Measurements from ENCODE around the gene FAM168B. TPM values are rescaled to one million over a fixed set of nuclear protein-coding genes. Genes with fewer than 3 reads are reported as not detected.

The FAM168B gene
- total and polyA plus RNA-seq, 2 of the 13 experiments (the other 11 are each of a cell fraction or from before 2014, with no cell fraction given) = 64.5 to 113 TPM

- TF ChIP-seq NCOR1 (IDR thresholded peaks at IDR 0.05; ENCODE audit: borderline replicate concordance, low read length) (peak; percentile 45; the same call in 1 of the 2 replicates), ZNF3 (CRISPR knock-in tag; IDR thresholded peaks at IDR 0.05) (0 out of 2 replicates have a peak, but pooled peaks have one; percentile 43), GFI1 (CRISPR knock-in tag; IDR thresholded peaks at IDR 0.05; ENCODE audit: borderline replicate concordance) (peak; percentile 55; the same call in 1 of the 2 replicates), ZHX1 (CRISPR knock-in tag; IDR thresholded peaks at IDR 0.05; ENCODE audit: low read depth) (no peak), GTF3A (CRISPR knock-in tag; conservative IDR thresholded peaks at IDR 0.05) (0 out of 2 replicates have a peak, but pooled peaks have one; percentile 36), ZNF543 (CRISPR knock-in tag; IDR thresholded peaks at IDR 0.05) (peak; percentile 88; the same call in 1 of the 2 replicates), MED13 (CRISPR knock-in tag; IDR thresholded peaks at IDR 0.05) (no peak; the same call in 1 of the 2 replicates), ZNF800 (CRISPR knock-in tag; IDR thresholded peaks at IDR 0.05) (no peak), HNRNPH1 (optimal IDR thresholded peaks at IDR 0.05; ENCODE audit: low read depth, low read length) (no peak), DNMT3B (CRISPR knock-in tag; conservative IDR thresholded peaks at IDR 0.05) (no peak), ZNF678 (CRISPR knock-in tag; IDR thresholded peaks at IDR 0.05) (0 out of 2 replicates have a peak, but pooled peaks have one; percentile 43), ZNF605 (CRISPR knock-in tag; IDR thresholded peaks at IDR 0.05) (no peak; the same call in 1 of the 2 replicates), ZNF691 (CRISPR knock-in tag; IDR thresholded peaks at IDR 0.05; ENCODE audit: borderline replicate concordance, low read depth) (0 out of 2 replicates have a peak, but pooled peaks have one; percentile 42), ZNF644 (CRISPR knock-in tag; IDR thresholded peaks at IDR 0.05; ENCODE audit: low read depth) (peak; percentile 63; the same call in 1 of the 2 replicates), SP1 (IDR thresholded peaks at IDR 0.05) (no peak), SP1 (CRISPR knock-in tag; IDR thresholded peaks at IDR 0.05) (0 out of 2 replicates have a peak, but pooled peaks have one; percentile 34), ZNF224 (CRISPR knock-in tag; IDR thresholded peaks at IDR 0.05) (0 out of 2 replicates have a peak, but pooled peaks have one; percentile 54), MED1 (CRISPR knock-in tag; IDR thresholded peaks at IDR 0.05) (peak; percentile 22; the same call in 1 of the 2 replicates), RFXANK (CRISPR knock-in tag; IDR thresholded peaks at IDR 0.05) (no peak), TFDP1 (CRISPR knock-in tag; IDR thresholded peaks at IDR 0.05; ENCODE audit: borderline replicate concordance) (0 out of 2 replicates have a peak, but pooled peaks have one; percentile 12), RXRB (CRISPR knock-in tag; IDR thresholded peaks at IDR 0.05; ENCODE audit: borderline replicate concordance) (0 out of 2 replicates have a peak, but pooled peaks have one; percentile 8), ZNF335 (CRISPR knock-in tag; IDR thresholded peaks at IDR 0.05) (peak; percentile 99), MIER3 (CRISPR knock-in tag; IDR thresholded peaks at IDR 0.05; ENCODE audit: borderline replicate concordance) (peak; percentile 75)
These were observed 12.9 kb upstream of the FAM168B start (continued) for GRCh38 chr2:131105950-131106801.

Measured in HepG2 (cell line).